NCI-H146 treated with DMSO at 0.1 percent for 48 hours (cell line): Measurements from ENCODE around the gene POLN.
"Not testable (repeated sequence)": the region's sequence is repeated elsewhere in the genome, so short reads cannot be mapped to it uniquely, and the experiment has no call there.

ENCODE experiments used
- DNase-seq: peaks from one replicate; lab custom pipeline; 2025; ENCODE audit not compliant: unreplicated experiment; lab: John Stamatoyannopoulos, UW

Gene POLN

DNA sequence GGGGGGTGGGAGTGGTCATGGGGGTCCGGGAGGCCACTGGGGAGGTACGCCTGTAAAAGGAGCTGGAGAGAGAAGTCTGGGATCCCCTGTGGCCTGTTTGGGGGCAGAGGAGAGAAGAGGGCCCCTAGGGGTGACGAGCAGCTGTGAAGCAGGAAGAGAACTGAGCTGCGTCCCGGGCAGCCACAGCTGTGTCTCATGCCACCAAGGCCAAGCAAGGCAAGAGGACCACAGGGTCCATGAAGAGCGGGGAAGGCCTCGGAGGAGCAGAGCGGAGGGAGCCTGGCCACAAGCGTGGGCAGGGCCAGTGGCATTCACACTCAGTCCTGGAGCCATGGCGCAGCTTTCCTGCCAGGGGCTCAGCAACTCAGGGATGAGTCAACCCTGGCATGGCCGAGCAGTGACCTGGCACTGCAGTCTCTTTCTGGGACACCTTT lies 196.4 kb downstream of the POLN start:
- no peak for DNase-seq

DNA sequence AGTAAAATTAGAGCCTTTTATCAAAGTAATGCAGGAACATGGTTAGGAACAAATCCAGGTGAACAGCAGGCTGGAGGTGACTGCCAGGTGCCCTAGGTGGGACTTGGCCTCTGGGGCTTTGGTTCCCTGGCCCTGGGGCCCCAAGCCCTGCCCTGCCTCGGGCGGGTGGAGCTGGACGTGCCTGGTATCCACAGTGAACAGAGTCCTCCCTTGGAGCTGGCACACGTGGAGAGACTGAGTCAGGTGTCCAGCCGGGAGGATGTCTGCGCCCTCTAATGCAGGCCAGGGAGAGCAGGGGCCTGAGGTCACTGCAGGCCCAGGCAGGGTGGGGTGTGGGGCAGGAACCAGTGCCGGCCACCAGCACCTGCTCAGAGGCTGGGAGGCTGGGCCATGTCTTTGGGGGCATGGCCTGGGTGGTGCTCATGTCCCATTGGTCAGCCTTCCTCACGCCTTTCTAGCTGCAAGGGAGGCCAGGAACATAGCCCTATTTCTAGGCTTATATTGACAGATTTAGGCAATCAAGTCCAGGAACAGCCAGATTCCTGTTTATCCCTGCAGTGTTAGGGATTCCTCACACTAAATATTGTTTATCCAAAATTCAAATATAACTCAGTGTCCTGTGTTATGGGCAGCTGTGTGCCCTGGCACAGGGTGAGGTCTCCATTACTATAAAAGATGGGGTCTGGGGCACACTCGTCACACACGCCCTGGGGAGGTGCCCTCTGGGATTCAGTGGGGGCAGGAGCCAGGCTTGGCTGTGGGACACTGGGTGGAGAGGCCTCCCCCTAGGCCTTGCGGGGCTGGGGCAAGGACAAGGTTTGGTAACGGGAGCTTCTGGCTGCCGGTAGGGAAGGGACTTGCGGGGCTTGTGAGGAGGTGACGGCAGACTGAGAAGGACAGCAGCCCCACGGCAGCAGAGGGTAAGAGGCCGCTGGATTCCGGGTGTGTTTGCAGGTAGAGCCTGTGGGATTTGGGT lies 197.1 kb downstream of the POLN start:
- DNase-seq: no peak

DNA sequence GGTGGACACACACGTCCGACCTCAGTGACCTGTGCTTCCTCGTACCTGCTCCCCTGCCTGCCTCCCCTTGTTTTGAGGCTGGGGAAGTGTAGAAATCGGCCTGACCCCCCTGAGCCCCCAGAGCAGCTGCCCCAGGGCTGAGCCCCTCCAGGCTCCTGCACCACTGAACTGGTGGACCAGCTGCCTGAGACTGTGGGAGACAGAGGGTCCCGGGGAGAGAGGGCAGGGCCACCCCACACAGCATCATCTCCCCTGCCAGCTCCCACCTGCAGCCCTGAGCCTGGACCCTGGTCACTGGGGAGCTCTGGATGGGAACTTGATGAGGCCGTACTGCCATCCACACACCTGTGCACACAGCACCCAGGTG lies 197.8 kb downstream of the POLN start:
- DNase-seq: no peak

DNA sequence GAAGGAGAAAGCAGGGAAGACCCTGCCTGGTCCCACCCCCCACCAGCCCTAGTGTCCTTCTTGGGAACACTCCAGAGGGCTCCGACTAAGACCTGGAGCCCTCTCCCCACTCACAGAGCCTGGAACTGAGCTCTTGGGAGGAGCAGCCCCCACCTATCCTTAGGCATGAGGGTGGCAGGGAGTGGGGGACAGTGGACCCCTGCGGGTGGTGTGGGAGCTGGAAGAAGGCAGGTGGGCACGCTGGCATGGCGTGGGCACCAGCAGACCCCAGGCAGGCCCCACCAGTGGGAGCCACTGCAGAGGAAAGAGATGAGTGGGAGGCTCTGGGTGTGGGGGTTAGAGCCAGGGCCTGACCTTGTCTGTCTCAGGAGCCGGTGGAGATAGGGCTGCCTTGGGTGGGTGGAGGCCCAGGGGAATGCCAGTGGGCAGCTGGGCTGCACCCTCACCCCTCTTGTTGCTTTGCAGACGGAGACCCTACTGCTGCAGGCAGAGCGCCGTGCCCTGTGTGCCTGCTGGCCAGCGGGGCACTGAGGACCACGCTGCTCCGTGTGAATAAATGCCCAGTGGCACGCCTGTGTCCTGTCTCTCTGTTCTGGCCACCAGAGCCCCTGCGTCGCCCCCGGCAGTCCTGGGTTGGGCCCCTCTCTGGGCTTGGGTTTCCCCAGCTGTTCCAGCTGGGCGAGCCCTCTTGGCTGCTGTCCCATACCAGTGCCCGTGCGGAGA lies 198.4 kb downstream of the POLN start:
- no peak for DNase-seq

DNA sequence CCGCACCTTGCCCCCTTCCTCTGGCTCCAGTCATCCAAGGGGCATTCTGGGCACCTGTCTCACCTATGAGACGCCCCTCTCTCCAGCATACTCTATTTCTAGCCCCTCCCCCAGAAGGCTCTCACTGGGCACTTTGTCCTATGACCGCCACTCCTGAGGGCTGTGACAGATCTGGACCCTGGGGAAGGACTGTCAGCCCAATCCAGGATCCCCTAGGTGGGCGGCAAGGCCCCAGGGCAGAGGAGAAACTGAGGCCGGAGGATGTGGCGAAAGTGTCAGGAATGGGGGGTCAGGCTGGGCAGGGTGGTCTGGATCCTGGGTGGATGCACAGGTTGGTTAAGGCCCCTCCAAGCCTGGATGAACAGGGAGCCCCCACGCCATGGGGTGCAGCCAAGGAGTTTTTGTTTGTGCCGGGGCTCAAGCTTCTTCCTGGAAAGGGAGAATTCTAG lies 198.9 kb downstream of the POLN start:
- DNase-seq: no peak

DNA sequence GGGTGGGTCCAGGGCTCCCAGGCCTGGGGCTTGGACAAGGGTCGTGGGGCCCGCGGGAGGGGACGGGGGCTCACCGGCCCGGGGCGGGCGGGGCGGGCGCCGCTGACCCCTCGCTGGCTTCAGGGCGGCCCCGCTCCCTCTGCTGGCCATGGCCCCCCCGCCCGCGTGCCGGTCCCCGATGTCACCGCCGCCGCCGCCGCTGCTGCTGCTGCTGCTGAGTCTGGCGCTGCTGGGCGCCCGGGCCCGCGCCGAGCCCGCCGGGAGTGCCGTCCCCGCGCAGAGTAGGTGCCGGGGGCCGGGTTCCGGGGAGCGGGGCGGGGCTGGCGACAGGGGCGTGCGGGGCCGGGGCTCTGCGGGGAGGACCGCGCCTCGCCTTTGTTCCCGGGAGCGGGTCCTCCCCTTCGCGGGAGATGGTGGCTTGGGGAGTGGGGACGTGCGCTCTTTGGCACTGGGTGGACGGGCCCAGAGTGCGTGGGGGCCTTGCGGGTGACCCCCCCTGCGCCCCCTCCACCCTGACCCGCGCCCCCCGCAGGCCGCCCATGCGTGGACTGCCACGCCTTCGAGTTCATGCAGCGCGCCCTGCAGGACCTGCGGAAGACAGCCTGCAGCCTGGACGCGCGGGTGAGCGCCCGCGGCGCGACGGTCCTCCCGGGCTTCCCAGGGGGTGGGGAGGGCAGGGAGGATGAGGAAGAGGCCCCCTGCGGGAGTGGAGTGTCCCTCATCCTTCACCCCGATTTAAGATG lies 199.5 kb downstream of the POLN start:
- DNase-seq: no peak

DNA sequence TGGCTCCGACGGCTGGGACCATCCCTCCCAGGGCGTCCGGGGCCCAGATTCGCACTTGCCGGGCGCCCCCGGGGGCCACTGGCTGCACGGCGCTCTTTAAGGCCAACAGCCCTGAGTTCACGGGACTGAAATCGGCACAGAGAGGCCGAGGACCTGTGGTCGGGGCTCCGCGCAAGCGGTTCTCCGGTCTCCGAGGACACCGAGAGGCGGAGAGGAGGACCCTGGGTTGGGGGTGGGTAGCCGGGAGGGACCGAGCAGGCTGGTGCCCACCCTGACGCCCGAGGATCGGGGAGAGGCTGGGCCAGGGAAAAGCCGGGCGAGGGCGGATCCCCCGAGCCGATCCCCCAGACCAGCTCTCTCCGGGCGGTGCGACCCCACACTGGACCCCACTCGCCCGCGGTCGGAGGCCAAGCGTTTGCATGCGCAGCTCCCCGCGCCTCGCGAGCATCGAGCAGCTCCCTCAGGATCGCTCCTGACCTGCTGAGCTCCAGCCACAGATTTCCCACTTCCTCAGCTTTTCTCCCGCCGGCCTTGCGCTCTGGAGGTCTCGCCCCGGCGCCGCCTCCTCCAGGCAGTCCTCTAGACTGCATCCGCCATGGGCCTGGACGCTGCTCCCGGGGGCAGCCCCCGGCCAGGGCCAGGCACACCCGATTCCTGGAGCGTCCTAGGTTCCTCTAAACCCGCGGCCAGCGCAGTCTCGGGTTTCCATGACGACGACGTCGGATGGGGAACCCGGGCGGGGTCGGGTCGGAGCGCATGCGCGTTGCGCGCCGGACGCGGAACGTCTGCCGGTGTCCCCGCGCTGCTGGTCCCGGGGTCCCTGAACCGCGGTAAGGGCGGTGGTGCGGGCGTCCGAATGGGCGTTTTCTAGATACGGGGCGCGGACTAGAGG lies 200.4 kb downstream of the POLN start:
- DNase-seq: peak; percentile 71

DNA sequence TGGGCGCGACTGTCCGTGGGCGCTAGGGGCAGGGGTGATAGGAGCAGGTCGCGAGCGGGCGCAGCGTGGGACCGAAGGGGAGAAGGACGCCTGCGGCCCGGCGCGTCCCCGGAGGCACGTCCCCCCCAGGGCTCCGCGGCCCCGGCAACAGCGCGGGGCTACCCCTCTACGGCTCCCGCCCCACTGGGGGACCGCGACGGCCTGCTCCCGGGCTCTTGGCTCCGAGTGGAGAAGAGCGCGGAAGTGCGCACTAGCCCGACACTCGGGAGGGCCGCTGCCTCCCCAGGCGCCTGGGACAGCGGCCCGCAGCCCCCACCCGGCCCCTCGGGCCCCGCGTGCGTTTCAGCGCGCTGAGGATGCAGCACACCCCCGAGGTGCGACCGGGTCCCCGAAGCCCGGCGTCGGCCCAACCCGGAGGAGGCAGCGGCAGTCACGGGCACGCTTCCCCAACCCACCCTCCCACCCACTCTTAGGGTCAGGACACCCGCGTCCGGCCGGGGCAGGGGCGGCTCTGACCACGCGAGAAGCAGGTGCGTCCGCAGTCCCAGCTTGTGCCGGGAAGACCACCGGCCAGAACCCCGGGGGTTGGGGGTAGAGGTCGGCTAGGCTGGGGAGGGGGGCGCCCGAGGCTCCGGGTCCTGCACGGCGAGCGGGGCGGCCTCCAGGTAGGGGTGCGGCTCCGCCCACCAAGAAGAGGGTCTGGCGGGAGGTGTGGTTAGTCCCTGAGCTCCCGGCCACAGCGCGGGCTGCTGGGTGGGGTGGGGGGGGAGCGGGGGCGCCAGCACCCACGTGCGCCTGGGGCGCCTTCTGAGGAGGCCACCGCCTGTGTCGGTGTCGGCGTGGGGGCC lies 201.3 kb downstream of the POLN start:
- DNase-seq: no peak

DNA sequence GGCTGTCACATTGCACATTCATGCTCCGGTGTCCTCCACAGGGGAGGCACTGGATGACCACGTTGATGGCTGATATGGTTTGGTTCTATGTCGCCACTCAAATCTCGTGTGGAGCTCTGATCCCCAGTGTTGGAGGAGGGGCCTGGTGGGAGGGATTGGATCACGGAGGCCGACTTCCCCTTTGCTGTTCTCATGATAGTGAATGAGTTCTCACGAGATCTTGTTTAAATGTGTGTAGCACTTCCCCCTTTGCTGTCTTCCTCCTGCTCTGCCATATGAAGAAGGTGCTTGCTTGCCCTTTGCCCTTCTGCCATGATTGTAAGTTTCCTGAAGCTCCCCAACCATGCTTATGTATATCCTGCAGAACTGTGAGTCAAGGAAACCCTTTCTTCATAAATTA lies 205.1 kb downstream of the POLN start:
- no peak for DNase-seq

DNA sequence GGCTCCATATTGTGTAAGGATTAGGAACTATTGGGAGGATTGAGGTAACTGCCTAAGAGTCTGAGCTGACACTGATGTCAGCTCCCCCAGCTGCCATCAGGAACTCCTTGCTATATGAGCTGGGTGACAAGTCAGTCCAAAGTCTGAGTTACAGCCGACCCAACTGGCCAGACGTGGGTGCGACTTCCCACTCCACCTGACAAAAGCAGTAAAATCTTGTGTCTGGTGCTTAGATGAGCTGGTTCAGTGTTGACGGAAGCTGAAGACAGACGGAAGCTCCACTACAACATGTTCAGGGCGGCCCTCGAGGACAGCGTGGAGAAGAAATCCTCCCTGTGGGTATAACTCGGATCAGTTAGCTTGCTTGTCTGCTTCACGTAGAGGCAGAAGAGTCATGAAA lies 205.6 kb downstream of the POLN start:
- no peak for DNase-seq

DNA sequence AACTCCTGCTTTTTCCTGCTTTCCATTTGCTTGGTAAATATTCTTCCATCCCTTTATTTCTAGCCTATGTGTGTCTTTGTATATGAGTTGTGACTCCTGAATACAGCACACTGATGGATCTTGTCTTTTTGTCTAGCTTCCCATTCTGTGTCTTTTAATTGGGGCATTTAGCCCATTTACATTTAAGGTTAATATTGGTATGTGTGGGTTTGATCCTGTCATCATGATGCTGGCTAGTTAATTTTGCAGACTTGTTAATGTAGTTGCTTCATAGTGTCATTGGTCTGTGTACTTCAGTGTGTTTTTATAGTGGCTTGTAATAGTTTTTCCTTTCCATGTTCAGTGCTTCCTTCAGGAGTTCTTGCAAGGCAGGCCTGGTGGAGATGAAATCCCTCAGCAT lies 210.8 kb downstream of the POLN start:
- not testable (repeated sequence) for DNase-seq

DNA sequence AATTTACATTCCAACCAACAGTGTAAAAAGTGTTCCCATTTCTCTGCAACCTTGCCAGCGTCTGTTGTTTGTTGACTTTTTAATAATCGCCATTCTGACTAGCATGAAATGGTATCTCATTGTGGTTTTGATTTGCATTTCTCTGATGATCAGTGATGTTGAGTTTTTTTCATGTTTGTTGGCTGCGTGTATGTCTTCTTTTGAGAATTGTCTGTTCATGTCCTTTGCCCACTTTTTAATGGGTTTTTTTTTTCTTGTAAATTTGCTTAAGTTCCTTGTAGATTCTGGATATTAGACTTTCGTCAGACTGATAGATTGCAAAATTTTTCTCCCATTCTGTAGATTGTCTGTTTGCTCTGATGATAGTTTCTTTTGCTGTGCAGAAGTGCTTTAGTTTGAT lies 214.8 kb downstream of the POLN start:
- DNase-seq: not testable (repeated sequence)

DNA sequence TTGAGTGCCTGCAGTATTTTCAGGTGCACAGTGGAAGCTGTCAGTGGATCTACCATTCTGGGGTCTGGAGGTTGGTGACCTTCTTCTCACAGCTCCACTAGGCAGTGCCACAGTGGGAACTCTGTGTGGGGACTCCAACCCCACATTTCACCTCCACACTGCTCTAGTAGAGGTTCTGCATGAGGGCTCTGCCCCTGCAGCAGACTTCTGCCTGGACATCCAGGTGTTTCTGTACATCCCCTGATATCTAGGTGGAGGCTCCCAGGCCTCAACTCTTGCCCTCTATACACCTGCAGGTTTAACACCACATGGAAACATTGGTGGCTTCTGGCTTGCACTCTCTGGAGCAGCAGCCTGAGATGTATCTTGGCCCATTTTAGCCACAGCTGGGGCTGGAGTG lies 216.1 kb downstream of the POLN start:
- DNase-seq: no peak

DNA sequence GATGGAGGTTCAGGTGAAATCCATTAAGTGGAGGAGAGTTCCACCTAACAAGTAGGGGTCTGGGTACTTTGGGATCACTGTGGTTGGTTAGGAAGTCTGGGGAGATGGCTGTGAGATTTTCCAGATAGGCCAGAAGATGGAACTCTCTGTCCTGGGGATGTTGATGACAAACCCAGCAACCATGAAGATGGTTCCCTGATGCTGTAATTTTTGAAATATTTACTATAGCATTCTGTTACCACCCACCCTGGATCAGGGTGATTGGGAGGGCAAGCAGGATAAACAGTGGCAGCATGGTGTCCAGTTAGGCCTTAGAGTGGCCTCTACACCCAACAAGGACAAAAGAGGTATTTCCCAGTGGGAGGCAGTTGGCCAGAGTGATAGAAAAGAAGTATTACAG lies 217.2 kb downstream of the POLN start:
- no peak for DNase-seq
